Right cardiac atrium (tissue), 5 donors: Measurements from ENCODE around the gene GPC6. TPM values are rescaled to one million over a fixed set of nuclear protein-coding genes. Genes with fewer than 3 reads are reported as not detected.

Source experiments
- ATAC-seq, 2 donors: fragments of 200-7000 bp; cut with Tn5 transposase; one replicate each; pipeline versions ENCODE4 v1.8.0 to v1.9.1; 2020; ENCODE audit warnings: moderate library complexity in 2 of 2, mild to moderate bottlenecking in 1 of 2
- DNase-seq, 3 donors: peaks; one replicate each; pipeline ENCODE4 v3.0.0-alpha.2; 2020
- H3K27ac ChIP-seq: one replicate; pipeline ENCODE4 v1.5.1; 2013; ENCODE audit warnings: mild to moderate bottlenecking, low read length, control low read depth, moderate library complexity
- H3K27me3 ChIP-seq: one replicate; pipeline ENCODE4 v1.6.1; 2013; ENCODE audit not compliant: control insufficient read depth, insufficient read depth
- H3K4me1 ChIP-seq: one replicate; pipeline ENCODE4 v1.6.1; 2013; ENCODE audit warnings: low read length; ENCODE audit not compliant: control insufficient read depth, insufficient read depth
- H3K4me3 ChIP-seq: one replicate; pipeline ENCODE4 v1.5.1; 2013; ENCODE audit warnings: low read length, control low read depth
- H3K9me3 ChIP-seq: one replicate; pipeline ENCODE4 v1.6.1; 2013; ENCODE audit warnings: low read length; ENCODE audit not compliant: control insufficient read depth
- WGBS: extraction: QIAGEN DNeasy Blood & Tissue Kit; methylation state at CpG from one replicate; pipeline ENCODE4 v1.1.7; 2013; 5-methylcytosine and 5-hydroxymethylcytosine counted together
- intact Hi-C, 4 donors: fragments of 100-400 bp; cut with DNase I; formaldehyde crosslinking; loops; one replicate each; pipeline versions ENCODE4 v1.11.0 to v1.14.0; 2022 to 2023
- polyA plus RNA-seq: library from polyadenylated mRNA; stranded (reverse); fragments of 200-250 nt; gene quantifications from one replicate; pipeline ENCODE4 v1.2.3, GENCODE V29; 2013
- total RNA-seq, 4 donors: library from RNA; stranded (reverse); fragmentation: NEBNext Ultra II Directional; extraction: Animal tissue kit (Norgen Biotek cat#: 25700); gene quantifications; one replicate each; pipeline ENCODE4 v1.2.1, GENCODE V29; 2021
- donor health status: healthy with polysubstance abuse.
- donor health status: DM: no; HTN: yes; CAD: no.
- donor health status: DM: no; HTN: no; CAD: no.
- donor health status: DM: no; HTN: yes; CAD: no; lungs with severe emphysema.
- donor health status: DM: yes; HTN: yes; CAD: no.

Gene GPC6
- total and polyA plus RNA-seq, 5 donors: 1.5 to 11.0 (median 5.3) TPM

DNA sequence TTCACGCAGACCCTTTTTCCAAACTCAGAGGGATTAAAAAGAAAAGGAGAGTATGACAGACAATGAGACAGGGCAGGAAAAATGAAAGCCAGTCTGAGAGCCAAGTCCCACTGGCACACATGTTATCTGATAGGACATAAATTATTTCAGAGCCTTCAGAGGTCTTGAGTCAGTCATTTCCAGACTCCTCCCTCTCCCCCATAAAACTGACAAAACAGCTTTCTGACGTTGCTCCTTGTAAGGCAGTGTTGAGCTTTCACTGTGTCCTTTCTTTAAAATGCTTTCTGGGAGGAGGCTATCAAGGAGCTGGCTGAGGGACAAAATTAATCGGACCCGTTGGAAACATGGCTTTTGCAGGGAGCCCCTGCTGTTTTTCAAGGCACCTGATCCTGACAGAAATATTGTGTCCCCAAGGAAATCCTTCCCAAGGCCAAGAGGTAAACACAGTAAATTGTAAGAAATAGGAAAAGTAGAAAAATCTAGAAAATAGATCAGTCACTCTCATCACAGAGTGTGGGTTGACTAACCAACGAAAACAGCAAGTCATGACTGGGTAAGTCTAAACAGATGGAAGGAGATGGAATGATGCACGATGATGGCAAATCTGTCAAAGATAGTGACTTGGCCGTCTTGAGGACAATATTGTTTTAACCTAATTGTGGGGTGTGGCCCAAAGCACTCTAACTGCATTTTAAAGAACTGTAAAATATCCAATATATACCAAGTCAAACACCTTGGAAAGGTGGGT lies 1163.2 kb downstream of the GPC6 start:
- H3K4me1 ChIP-seq: no peaks in the 10 kb centered on the region
- no peak overlapping the region for H3K4me3 ChIP-seq
- DNase-seq: no peak
- WGBS: 55% methylated on average over 7 of the region's 7 CpGs
- H3K9me3 ChIP-seq: no peaks in the 10 kb centered on the region
- no peak overlapping the region for H3K27ac ChIP-seq
- ATAC-seq: no peak
- no peaks in the 10 kb centered on the region for H3K27me3 ChIP-seq
- intact Hi-C loops: no loop called here

DNA sequence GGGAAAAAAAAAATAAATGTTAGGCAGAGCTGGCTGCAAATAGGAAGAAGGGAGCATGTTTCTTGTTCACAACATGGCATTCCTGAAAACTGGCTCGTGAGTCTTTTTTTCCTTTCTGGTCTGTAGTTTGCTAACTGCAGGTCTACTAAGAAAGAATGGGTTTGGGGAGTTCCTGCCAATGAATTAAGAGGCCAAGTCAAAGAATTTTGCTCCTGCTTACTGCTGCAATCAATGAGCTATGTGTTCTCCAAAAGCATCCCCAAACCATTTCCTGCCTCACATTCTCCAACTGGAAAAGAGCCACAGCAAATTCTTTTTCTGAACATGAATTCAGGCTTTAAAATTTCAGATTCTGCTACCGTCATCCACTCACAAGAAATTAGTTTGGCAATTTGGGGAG lies 1164.3 kb downstream of the GPC6 start:
- Histone ChIP-seq H3K4me3 (no peak overlapping the region), H3K27me3 (no peaks in the 10 kb centered on the region), H3K4me1 (no peaks in the 10 kb centered on the region), H3K9me3 (no peaks in the 10 kb centered on the region), H3K27ac (no peak overlapping the region)
- DNase-seq: no peak
- no peak for ATAC-seq
- 49% methylated on average over 2 of the region's 2 CpGs for WGBS
- intact Hi-C loops: no loop called here

DNA sequence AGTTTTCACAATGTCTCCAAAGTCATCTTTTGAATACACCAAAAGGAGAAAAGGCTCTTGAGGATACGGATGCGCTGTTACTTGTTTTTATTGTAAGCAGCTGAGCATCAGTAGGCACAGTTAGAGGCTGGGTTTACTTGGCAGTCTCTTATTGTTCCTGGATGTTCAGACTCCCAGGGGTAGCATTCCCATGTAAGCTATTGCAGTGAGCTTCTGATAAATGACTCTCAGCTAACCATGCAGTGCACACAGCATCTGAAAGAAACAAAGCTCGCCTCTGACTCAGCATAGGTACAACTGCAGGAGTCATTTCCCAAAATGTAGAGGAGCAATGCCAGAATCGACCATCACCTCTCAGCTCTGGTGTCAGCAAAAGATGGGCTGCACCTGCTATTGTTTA lies 1168.1 kb downstream of the GPC6 start:
- Histone ChIP-seq H3K9me3 (no peaks in the 10 kb centered on the region), H3K27me3 (no peaks in the 10 kb centered on the region), H3K27ac (no peak overlapping the region), H3K4me3 (no peak overlapping the region), H3K4me1 (no peaks in the 10 kb centered on the region)
- ATAC-seq (no peak), DNase-seq (no peak)
- 74% methylated on average over 4 of the region's 4 CpGs for WGBS
- intact Hi-C loops: no loop called here

DNA sequence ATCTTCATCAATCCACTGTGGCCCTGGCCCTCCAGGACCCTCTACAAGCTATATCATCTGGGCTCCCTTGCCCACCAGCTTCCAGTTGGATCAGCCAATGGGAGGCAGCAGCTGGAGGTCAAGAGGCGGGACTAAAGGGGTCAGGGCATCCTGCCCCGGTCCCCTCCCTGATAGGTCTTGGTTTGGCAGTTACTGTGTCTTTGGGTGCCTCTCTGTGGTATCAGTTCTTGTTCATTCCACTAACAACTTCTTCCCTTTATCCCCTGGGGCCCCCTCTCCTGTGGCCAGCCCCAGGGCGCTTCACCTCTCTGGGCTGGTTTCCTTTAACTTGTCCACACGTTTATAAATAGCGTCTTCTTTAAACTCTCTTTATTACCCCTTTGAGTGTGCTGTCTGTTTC lies 1169.3 kb downstream of the GPC6 start:
- DNase-seq (no peak), ATAC-seq (no peak)
- H3K27me3 ChIP-seq: no peaks in the 10 kb centered on the region
- WGBS: 64% methylated on average over 5 of the region's 5 CpGs
- H3K4me1 ChIP-seq: no peaks in the 10 kb centered on the region
- H3K27ac ChIP-seq: no peak overlapping the region
- H3K9me3 ChIP-seq: no peaks in the 10 kb centered on the region
- intact Hi-C loops: no loop called here
- no peak overlapping the region for H3K4me3 ChIP-seq

DNA sequence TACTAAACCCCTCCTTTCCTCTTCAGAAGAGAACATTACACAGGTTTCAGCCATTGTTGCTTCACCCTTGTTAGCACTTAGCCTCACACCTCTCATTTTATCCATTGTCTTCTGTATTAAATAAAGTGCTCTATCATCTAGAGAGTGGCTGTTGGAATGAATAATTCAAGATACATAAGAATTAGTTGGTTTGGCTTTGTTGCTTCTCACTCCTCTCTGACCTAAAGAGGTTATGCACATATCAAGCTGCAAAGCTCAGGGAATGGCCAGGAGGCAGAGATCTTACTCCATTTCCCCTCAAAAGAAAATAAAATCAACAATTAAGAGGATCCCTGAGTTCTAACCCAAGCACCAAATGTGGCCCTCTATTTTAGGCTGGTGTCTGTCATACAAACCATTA lies 1173.2 kb downstream of the GPC6 start:
- H3K9me3 ChIP-seq: no peaks in the 10 kb centered on the region
- intact Hi-C loops: no loop called here
- no peaks in the 10 kb centered on the region for H3K4me1 ChIP-seq
- DNase-seq (no peak), ATAC-seq (no peak)
- H3K27me3 ChIP-seq: no peaks in the 10 kb centered on the region
- no peak overlapping the region for H3K27ac ChIP-seq
- H3K4me3 ChIP-seq: no peak overlapping the region

DNA sequence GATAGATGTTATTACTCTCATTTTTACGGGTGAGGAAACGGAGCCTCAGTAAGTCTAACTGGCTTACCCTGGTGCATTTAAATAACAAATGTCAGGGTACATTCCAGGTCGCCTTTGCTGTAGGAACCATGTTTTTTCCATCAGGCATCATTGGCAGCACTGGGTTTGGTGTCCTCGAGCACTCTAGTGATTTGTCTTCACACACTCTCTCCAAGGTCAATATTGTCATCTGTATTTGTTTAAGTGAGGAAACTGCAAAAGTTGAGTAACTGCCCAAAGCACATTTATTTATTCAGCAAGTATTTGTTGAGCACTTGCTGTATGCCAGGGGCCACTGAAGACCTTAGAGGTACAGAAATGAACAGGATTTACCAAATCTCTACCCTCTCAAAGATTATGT lies 1174.3 kb downstream of the GPC6 start:
- no peak for ATAC-seq
- Histone ChIP-seq H3K4me3 (no peak overlapping the region), H3K27ac (no peak overlapping the region), H3K4me1 (no peaks in the 10 kb centered on the region), H3K9me3 (no peaks in the 10 kb centered on the region), H3K27me3 (no peaks in the 10 kb centered on the region)
- DNase-seq: no peak
- 74% methylated on average over 4 of the region's 4 CpGs for WGBS
- intact Hi-C loops: no loop called here

DNA sequence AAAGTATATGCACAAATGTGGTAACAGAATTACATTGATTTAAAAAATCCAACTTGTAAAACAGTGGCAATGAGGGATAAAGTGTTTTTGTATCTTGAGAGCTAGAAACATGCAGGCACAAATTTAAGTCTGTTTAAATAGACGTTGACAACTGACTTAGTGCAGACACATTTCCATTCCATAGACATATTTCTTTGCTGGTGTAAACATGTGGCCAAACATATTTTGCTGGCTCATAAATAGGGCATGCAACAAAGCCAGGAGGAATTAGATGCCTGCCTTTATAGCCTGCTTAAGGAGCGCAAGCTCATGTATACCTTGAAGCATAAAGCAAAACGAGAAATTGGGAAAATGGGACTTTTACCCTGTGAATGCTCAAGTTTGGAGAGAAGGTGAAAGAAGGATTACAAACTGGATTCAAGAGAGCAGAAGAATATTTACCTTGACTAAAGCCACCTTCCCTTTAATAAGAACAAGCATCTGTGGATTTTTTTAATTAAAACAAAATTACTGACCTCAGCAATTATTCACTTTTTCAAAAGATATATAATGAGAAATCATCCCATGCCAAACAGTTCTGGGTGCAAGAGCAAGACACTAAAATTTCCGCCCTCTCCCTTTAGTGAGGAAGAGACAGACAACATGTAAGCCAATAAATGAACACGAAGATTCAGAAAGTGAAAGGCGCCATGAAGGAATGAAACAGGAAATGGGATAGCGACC lies 1181.9 kb downstream of the GPC6 start:
- intact Hi-C loops: no loop called here
- H3K4me3 ChIP-seq: no peak overlapping the region
- no peaks in the 10 kb centered on the region for H3K4me1 ChIP-seq
- H3K27me3 ChIP-seq: no peaks in the 10 kb centered on the region
- no peak for DNase-seq
- no peaks in the 10 kb centered on the region for H3K9me3 ChIP-seq
- H3K27ac ChIP-seq: no peak overlapping the region
- WGBS: 82% methylated on average over 7 of the region's 7 CpGs
- ATAC-seq: no peak

DNA sequence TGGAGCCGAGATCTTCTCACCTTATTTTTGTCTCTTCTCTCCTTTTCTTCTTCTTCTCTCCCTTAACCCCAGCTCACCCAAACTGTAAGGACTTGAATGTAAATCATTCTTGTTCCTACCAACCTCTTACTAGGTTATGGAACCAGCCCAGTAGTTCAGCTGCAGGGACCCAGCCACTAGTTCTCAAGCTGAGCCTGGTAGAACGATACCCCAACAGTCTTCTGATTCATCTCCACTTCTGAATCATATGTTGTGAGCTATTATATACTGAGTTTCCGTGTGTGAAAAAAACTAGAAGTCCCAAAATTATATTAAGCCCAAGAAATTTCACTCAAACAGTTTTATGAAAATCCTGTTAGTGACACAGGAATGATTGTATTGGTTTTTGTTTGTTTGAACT lies 1185.1 kb downstream of the GPC6 start:
- H3K27ac ChIP-seq: no peak overlapping the region
- H3K4me1 ChIP-seq: no peaks in the 10 kb centered on the region
- intact Hi-C loops: no loop called here
- ATAC-seq (no peak), DNase-seq (no peak)
- H3K9me3 ChIP-seq: no peaks in the 10 kb centered on the region
- WGBS: 74% methylated on average over 3 of the region's 3 CpGs
- no peak overlapping the region for H3K4me3 ChIP-seq
- H3K27me3 ChIP-seq: no peaks in the 10 kb centered on the region

DNA sequence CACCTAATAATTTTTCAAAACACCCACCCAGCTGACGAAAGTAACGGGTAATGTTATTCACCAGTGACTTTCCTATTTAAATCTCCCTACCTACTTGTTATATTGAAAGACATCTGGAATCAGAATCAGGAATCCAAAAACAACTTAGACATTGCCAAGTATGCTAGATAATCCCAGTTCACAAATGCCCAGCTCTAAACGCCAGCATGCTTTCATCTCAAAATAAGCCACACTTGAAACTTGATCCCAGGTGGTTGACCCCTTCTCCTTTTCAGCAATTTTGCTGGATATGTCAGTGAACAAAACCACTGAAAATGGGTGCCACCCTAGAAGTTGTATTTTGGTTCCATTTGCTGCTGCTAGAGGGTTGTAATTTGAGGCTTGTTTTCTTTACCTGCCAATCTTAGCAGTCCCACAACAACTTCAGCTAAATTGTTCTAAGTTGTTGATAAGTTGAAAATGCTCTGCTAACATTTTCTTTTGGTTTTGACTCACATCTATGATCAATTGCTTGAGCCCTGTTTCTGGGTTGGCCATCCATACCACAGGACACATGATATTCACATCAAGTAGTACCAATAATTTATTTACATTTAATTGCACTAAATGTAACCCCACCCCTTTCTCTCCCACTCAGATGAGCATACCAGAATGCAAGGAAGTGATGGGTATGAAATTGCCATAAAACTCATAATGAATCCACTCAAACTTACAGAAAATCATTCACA lies 1186.4 kb downstream of the GPC6 start:
- H3K4me1 ChIP-seq: no peaks in the 10 kb centered on the region
- H3K9me3 ChIP-seq: no peaks in the 10 kb centered on the region
- ATAC-seq: no peak
- WGBS: 38% methylated on average over 3 of the region's 3 CpGs
- no peak overlapping the region for H3K4me3 ChIP-seq
- H3K27me3 ChIP-seq: no peaks in the 10 kb centered on the region
- H3K27ac ChIP-seq: no peak overlapping the region
- intact Hi-C loops: no loop called here
- no peak for DNase-seq

DNA sequence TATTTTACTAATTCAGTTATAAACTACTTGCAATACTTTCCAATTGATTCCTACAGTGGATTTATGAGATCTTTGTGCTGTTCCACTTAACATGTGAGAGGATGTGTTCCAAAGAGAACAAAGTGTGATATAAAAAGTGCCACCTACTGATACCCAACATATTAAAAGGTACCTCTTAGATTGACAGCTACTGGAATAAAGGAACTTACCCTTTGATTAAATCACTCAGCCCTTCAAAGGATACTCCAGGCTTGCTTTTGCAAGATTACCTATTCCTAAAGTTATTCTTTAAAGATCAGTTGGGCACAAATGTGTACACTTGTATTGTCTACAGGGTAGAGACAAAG lies 1187.0 kb downstream of the GPC6 start:
- no peak overlapping the region for H3K4me3 ChIP-seq
- intact Hi-C loops: no loop called here
- no peak for DNase-seq
- H3K27me3 ChIP-seq: no peaks in the 10 kb centered on the region
- no peaks in the 10 kb centered on the region for H3K9me3 ChIP-seq
- no peak overlapping the region for H3K27ac ChIP-seq
- no peaks in the 10 kb centered on the region for H3K4me1 ChIP-seq
- no peak for ATAC-seq

DNA sequence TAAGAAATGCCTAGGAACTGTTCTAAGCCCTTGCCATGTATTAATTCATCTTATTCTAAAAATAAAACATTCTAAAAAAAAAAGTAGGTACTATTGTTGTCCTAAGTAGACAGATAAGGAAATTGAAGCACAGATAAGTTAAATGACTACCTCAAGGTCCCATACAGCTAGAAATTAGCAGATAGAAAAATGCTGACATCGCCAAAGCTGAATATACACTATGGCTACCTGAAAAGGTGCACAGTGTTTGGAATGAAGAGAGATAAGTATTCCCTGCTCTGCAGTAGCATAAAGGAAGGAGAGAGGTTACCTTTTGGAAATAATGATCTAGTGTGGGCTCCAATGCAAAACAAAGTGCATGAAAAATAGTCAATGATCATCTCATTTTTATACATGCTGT lies 1187.5 kb downstream of the GPC6 start:
- ATAC-seq (no peak), DNase-seq (no peak)
- H3K27ac ChIP-seq: no peak overlapping the region
- no peaks in the 10 kb centered on the region for H3K9me3 ChIP-seq
- intact Hi-C loops: no loop called here
- H3K4me1 ChIP-seq: no peaks in the 10 kb centered on the region
- H3K27me3 ChIP-seq: no peaks in the 10 kb centered on the region
- no peak overlapping the region for H3K4me3 ChIP-seq
- 97% methylated on average over 1 of the region's 1 CpG for WGBS
